Stimulated activated CD8-positive, alpha-beta memory T cell treated with anti-CD3 and anti-CD28 coated beads, Interleukin-7, amount 100 ng/mL, for 1 hour (primary cell): ENCODE measurements around the gene NFATC4.
"Not testable (repeated sequence)": the region's sequence is repeated elsewhere in the genome, so short reads cannot be mapped to it uniquely, and the experiment has no call there.

ENCODE experiments used
- DNase-seq, 2 donors: peaks; one replicate each; pipeline ENCODE4 v3.0.0-alpha.2; 2020; ENCODE audit warnings: low read depth in 2 of 2

The NFATC4 gene

GRCh38 chr14:24367514-24368211, at the start of gene NFATC4:
Gene NFATC4 (plus strand): TSS chr14:24368184. CDS start chr14:24368341, 157 bp downstream.
- DNase-seq = no peak

- DNase-seq = no peak
Observed at GRCh38 chr14:24321212-24321975, 46.6 kb upstream of the NFATC4 start.

GRCh38 chr14:24322672-24323071, 45.3 kb upstream of the NFATC4 start:
- DNase-seq = no peak

- no peak for DNase-seq
Observed at GRCh38 chr14:24323341-24323740, 44.6 kb upstream of the NFATC4 start.

- DNase-seq = no peak
Observed at GRCh38 chr14:24324024-24324423, 44.0 kb upstream of the NFATC4 start.

GRCh38 chr14:24325041-24325530, 42.9 kb upstream of the NFATC4 start:
- DNase-seq = no peak

GRCh38 chr14:24325963-24326362, 42.0 kb upstream of the NFATC4 start:
- DNase-seq = no peak

- no peak for DNase-seq
Observed at GRCh38 chr14:24327303-24327702, 40.7 kb upstream of the NFATC4 start.

GRCh38 chr14:24327914-24328313, 40.1 kb upstream of the NFATC4 start:
- not testable (repeated sequence) for DNase-seq

- DNase-seq = no peak
Observed at GRCh38 chr14:24329073-24329663, 38.8 kb upstream of the NFATC4 start.

- peak; percentile 33 to 58 for DNase-seq
Observed at GRCh38 chr14:24329736-24330135, 38.2 kb upstream of the NFATC4 start.

- DNase-seq = no peak
Observed at GRCh38 chr14:24330973-24331674, 36.9 kb upstream of the NFATC4 start.

- no peak for DNase-seq
Observed at GRCh38 chr14:24331731-24332267, 36.2 kb upstream of the NFATC4 start.

GRCh38 chr14:24332268-24332993, 35.6 kb upstream of the NFATC4 start:
- peak; percentile 59 to 65 for DNase-seq

GRCh38 chr14:24334431-24335291, 33.3 kb upstream of the NFATC4 start, which contains the start of gene ADCY4:
Gene ADCY4 (minus strand): TSS chr14:24335071. CDS start chr14:24334652, 419 bp downstream.
- DNase-seq = no peak

GRCh38 chr14:24335461-24336171, 32.4 kb upstream of the NFATC4 start:
- DNase-seq = no peak

- no peak for DNase-seq
Observed at GRCh38 chr14:24337144-24337823, 30.7 kb upstream of the NFATC4 start.

GRCh38 chr14:24337824-24338175, 30.2 kb upstream of the NFATC4 start:
- no peak for DNase-seq

- DNase-seq = no peak
Observed at GRCh38 chr14:24338843-24339242, 29.1 kb upstream of the NFATC4 start.
